ENCODE results near the gene NHSL2. TPM values are rescaled to one million over a fixed set of nuclear protein-coding genes. Genes with fewer than 3 reads are reported as not detected.

The NHSL2 gene
- total RNA-seq, 2 experiments from 2014 or later: 0.50 to 0.70 TPM

- Mint-ChIP-seq H3K36me3 (ENCODE audit: low read depth) (no peaks in the 10 kb centered on the region), H3K27ac (no peak overlapping the region), H3K27me3 (ENCODE audit: low read depth) (peaks cover 50% of the 10 kb centered on the region), H3K4me3 (no peak overlapping the region), H3K9me3 (ENCODE audit: insufficient read depth) (no peaks in the 10 kb centered on the region), H3K4me1 (ENCODE audit: low read depth) (peaks cover 4% of the 10 kb centered on the region)
- no peak for DNase-seq
- ATAC-seq: no peak
- ChIA-PET POLR2A (no interaction called here), CTCF (interaction anchor here (9.4 kb wide), 1 partner anchor 112 kb away, joined by 118 read pairs; no protein-coding TSS in a partner anchor)
Observed at GRCh38 chrX:72132456-72132855, 221.8 kb downstream of the NHSL2 start.

DNA sequence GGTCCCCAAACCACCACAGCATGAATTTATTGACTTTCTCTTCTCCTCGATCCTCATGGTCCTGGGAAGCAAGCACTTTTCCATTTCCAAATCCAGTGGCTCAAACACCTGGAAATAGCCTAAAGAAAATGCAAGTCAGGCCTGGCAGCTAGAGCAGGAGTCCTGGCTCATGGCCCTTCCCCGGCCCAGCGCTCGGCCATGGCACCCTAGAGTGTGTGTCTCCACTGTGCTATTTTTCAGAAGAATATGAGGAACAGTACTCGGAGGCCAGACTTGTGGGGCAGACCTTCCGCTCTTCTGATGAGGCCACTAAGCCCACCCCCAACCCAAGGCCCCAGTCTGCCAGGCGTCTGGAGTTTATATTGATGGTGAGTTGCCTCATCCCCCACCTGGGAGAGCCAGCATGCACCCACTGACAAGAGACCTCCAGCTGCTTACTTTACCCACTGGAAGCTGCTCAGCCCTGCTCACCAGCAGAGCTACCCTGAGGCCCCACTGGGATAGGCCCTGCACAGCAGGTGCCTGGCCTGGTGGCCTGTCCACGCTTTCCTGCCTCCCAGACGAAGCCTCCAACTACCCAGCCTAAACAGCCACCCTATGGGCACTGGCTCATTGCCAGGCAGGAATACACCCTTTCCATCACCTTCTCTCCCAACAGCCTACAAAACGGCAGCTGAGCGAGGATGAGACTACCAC is 223.4 kb downstream of the NHSL2 start:
- POLR2A ChIA-PET: no interaction called here

DNA sequence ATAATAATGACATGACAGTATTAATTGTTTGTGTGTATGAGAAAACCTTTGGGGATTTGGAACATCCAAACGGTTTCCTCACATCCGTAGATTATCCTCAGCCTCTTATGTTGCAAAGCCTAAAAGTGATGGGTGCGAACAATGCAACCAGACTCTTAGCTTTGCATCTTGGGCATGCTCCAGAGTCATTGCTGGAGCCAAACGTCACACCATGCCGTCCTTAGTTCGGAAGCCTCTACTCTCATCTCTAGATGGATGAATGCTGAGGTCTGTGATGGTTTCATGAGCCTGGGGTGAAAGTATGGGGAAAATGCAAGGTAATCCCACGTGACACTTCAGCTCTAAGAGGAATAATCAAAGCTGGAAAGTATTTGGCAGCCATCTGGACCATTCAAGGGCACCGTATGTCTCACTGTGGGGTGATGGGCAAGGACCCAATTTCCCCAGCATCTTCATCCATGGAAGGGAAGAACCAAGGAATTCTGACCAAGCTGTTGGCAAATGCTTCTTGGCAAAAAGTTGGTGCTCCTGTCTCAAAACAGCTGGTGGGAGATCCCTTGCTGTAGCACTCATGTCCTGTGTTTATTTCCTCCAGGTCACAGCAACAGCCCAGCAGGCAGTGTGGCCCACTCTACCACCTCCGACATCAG is 227.3 kb downstream of the NHSL2 start:
- CTCF ChIA-PET: no interaction called here

More for the DNA sequence above, 223.4 kb downstream of the NHSL2 start:
- CTCF ChIA-PET: no interaction called here
- peaks cover 40% of the 10 kb centered on the region for H3K27me3 Mint-ChIP-seq (ENCODE audit: low read depth)
- H3K27ac Mint-ChIP-seq: no peak overlapping the region
- no peak overlapping the region for H3K4me3 Mint-ChIP-seq
- ATAC-seq (no peak), DNase-seq (no peak)
- no peaks in the 10 kb centered on the region for H3K36me3 Mint-ChIP-seq (ENCODE audit: low read depth)
- H3K9me3 Mint-ChIP-seq (ENCODE audit: insufficient read depth): no peaks in the 10 kb centered on the region
- H3K4me1 Mint-ChIP-seq (ENCODE audit: low read depth): peaks cover 2% of the 10 kb centered on the region

DNA sequence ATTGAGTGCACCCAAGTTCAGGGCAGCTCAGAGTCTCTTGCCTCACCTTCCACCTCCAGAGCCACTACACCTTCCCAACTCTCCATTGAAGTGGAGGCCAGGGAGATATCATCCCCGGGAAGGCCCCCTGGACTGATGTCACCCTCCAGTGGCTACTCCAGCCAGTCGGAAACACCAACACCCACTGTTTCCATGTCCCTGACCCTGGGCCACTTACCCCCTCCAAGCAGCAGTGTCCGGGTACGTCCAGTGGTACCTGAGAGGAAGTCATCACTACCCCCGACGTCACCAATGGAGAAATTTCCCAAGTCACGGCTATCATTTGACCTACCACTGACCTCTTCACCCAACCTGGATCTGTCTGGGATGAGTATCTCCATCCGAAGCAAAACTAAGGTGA is 228.9 kb downstream of the NHSL2 start:
- Mint-ChIP-seq H3K9me3 (ENCODE audit: insufficient read depth) (no peaks in the 10 kb centered on the region), H3K4me3 (no peak overlapping the region), H3K27ac (no peak overlapping the region), H3K36me3 (ENCODE audit: low read depth) (no peaks in the 10 kb centered on the region), H3K27me3 (ENCODE audit: low read depth) (peaks cover 12% of the 10 kb centered on the region), H3K4me1 (ENCODE audit: low read depth) (peaks cover 24% of the 10 kb centered on the region)
- POLR2A ChIA-PET: no interaction called here
- ATAC-seq (no peak), DNase-seq (no peak)
- CTCF ChIA-PET: no interaction called here

More for the DNA sequence above, 227.3 kb downstream of the NHSL2 start:
- DNase-seq (no peak), ATAC-seq (no peak)
- Mint-ChIP-seq H3K9me3 (ENCODE audit: insufficient read depth) (no peaks in the 10 kb centered on the region), H3K4me1 (ENCODE audit: low read depth) (peaks cover 11% of the 10 kb centered on the region), H3K36me3 (ENCODE audit: low read depth) (no peaks in the 10 kb centered on the region), H3K4me3 (no peak overlapping the region), H3K27ac (no peak overlapping the region), H3K27me3 (ENCODE audit: low read depth) (peaks cover 17% of the 10 kb centered on the region)
- POLR2A ChIA-PET: no interaction called here

GRCh38 chrX:72141372-72142004 is 230.8 kb downstream of the NHSL2 start:
- Mint-ChIP-seq H3K27me3 (ENCODE audit: low read depth) (peaks cover 14% of the 10 kb centered on the region), H3K36me3 (ENCODE audit: low read depth) (no peaks in the 10 kb centered on the region), H3K4me3 (no peak overlapping the region), H3K4me1 (ENCODE audit: low read depth) (peaks cover 24% of the 10 kb centered on the region), H3K9me3 (ENCODE audit: insufficient read depth) (no peaks in the 10 kb centered on the region), H3K27ac (no peak overlapping the region)
- ATAC-seq (no peak), DNase-seq (no peak)
- POLR2A ChIA-PET: no interaction called here
- CTCF ChIA-PET: no interaction called here

DNA sequence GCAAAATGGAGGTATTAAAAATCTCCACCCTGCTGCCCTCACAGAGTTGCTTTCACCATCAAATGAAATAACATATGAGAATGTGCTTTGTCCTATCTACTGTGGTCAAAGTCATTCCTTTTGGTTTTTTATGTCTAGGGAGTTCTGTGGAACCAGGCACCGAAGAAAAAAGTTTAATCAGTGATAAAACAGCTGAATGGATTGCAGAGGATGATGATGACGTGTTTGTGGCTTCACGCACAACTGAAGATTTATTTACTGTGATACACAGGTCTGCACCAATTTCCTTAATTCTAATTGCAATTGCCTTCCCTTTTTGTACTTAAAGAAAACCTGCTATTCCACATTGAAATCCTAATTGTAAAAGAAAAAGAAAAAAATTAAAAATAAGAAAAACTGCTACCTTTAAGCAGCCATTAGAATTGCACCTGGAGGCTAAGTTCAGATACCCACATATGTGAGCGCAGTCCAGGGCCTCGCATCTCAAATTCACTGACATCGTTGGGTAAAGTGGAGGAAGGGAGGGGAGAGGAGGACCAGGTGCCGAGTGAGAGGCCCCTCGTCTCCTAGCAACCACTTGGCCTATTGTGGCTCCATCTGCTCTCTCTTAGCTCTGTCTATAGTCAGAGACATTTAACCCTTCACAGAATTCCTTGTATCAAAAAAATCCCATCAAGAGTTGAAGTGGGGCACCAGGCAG is 231.6 kb downstream of the NHSL2 start:
- POLR2A ChIA-PET: no interaction called here
- peaks cover 24% of the 10 kb centered on the region for H3K4me1 Mint-ChIP-seq (ENCODE audit: low read depth)

GRCh38 chrX:72142794-72143608 is 232.4 kb downstream of the NHSL2 start:
- POLR2A ChIA-PET: no interaction called here
- CTCF ChIA-PET: interaction anchor here (1.0 kb wide), 2 partner anchors 124 to 125 kb away, joined by 3 read pairs; no protein-coding TSS in a partner anchor
- H3K36me3 Mint-ChIP-seq (ENCODE audit: low read depth): no peaks in the 10 kb centered on the region
- DNase-seq (no peak), ATAC-seq (no peak)
- H3K9me3 Mint-ChIP-seq (ENCODE audit: insufficient read depth): no peaks in the 10 kb centered on the region
- no peak overlapping the region for H3K27ac Mint-ChIP-seq
- no peak overlapping the region for H3K4me3 Mint-ChIP-seq
- peaks cover 24% of the 10 kb centered on the region for H3K4me1 Mint-ChIP-seq (ENCODE audit: low read depth)
- peaks cover 11% of the 10 kb centered on the region for H3K27me3 Mint-ChIP-seq (ENCODE audit: low read depth)

More for the DNA sequence above, 231.6 kb downstream of the NHSL2 start:
- Mint-ChIP-seq H3K36me3 (ENCODE audit: low read depth) (no peaks in the 10 kb centered on the region), H3K4me3 (no peak overlapping the region), H3K27ac (no peak overlapping the region), H3K27me3 (ENCODE audit: low read depth) (peaks cover 11% of the 10 kb centered on the region), H3K9me3 (ENCODE audit: insufficient read depth) (no peaks in the 10 kb centered on the region)
- CTCF ChIA-PET: no interaction called here
- no peak for ATAC-seq
- DNase-seq: no peak

DNA sequence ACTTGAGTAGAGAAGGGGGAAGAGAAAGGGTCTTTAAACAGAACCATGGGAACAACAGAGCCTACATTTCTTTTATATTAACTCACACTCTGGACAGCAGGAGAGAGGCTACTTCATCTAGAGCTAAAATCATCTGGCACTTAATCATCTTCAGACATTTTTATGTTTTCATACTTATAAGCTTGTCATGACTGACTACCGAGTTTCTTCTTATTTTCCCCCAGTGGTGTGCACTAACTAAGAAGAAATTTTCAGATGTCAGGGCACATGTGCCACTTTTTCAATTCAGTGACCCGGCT is 232.9 kb downstream of the NHSL2 start:
- no peak for ATAC-seq

DNA sequence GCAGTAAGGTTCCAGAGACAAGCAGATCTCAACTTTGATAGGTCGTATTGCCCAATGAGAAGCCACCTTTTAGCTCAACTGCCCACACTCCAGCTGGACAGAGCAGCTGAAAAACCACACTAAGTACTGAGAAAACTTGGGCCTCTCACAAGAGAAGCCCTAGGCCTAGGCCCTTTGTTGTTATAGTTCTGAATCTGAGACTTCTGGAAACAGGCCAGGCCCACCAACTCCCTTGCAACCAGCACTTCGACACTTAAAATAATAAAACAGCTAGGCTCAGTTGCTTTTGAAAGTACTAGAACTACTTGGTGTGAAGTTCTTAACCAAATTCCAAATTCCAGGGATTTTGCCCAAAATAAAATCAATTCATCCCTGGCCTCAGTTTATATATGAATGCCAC is 234.5 kb downstream of the NHSL2 start:
- DNase-seq: no peak
- Mint-ChIP-seq H3K4me3 (no peak overlapping the region), H3K4me1 (ENCODE audit: low read depth) (peaks cover 24% of the 10 kb centered on the region), H3K9me3 (ENCODE audit: insufficient read depth) (no peaks in the 10 kb centered on the region), H3K27me3 (ENCODE audit: low read depth) (peaks cover 11% of the 10 kb centered on the region), H3K36me3 (ENCODE audit: low read depth) (no peaks in the 10 kb centered on the region), H3K27ac (no peak overlapping the region)
- ChIA-PET POLR2A (no interaction called here), CTCF (interaction anchor here (1.2 kb wide), 1 partner anchor 19 kb away, joined by 4 read pairs; no protein-coding TSS in a partner anchor)
- ATAC-seq: no peak

More for the DNA sequence above, 232.9 kb downstream of the NHSL2 start:
- no peak overlapping the region for H3K27ac Mint-ChIP-seq
- H3K9me3 Mint-ChIP-seq (ENCODE audit: insufficient read depth): no peaks in the 10 kb centered on the region
- H3K4me1 Mint-ChIP-seq (ENCODE audit: low read depth): peaks cover 24% of the 10 kb centered on the region
- H3K4me3 Mint-ChIP-seq: no peak overlapping the region
- no peak for DNase-seq
- H3K36me3 Mint-ChIP-seq (ENCODE audit: low read depth): no peaks in the 10 kb centered on the region
- ChIA-PET CTCF (interaction anchor here (1.0 kb wide), 2 partner anchors 124 to 126 kb away, joined by 3 read pairs; no protein-coding TSS in a partner anchor), POLR2A (no interaction called here)
- peaks cover 11% of the 10 kb centered on the region for H3K27me3 Mint-ChIP-seq (ENCODE audit: low read depth)

DNA sequence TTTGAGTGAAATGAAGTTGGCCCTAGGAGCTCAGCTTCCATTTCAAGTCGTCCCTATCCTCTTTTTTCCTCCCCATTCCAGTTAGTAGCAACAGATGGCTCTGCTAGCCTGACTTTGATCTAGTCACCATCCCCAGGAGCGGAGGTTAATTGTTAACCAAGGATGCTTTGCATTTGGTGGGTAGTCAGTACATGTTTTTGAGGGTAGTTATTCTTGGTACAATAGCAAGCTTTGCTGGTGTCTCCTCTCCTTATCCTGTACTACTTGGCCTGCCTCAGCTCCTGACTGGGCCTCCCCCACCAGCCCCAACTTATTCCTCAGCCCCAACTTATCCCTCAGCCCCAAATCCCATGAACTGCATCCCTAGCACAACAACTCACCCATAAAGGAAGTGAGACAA is 235.9 kb downstream of the NHSL2 start:
- Mint-ChIP-seq H3K36me3 (ENCODE audit: low read depth) (no peaks in the 10 kb centered on the region), H3K27ac (no peak overlapping the region)
- CTCF ChIA-PET: no interaction called here

DNA sequence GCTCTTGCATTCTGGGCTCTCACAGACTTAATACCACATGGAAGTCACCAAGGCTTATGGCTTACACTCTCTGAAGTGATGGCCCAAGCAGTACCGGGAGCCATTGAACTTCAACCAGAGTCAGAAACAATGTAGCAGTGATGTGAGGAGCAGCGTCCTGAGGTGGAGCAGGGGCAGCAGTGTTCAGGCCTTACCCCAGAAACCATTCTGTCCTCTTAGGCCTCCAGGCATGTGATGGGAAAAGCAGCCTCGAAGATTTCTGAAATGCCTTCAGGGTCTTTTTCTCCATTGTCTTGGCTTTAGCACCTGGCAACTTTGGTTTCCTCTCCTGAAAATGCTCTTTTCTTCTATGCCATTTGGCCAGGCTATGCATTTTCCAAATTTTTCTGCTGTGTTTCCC is 248.1 kb downstream of the NHSL2 start:
- ChIA-PET CTCF (no interaction called here), POLR2A (no interaction called here)
- Mint-ChIP-seq H3K36me3 (ENCODE audit: low read depth) (no peaks in the 10 kb centered on the region), H3K27me3 (ENCODE audit: low read depth) (no peaks in the 10 kb centered on the region), H3K9me3 (ENCODE audit: insufficient read depth) (no peaks in the 10 kb centered on the region), H3K4me1 (ENCODE audit: low read depth) (no peaks in the 10 kb centered on the region), H3K4me3 (no peak overlapping the region), H3K27ac (no peak overlapping the region)
- no peak for DNase-seq
- ATAC-seq: no peak

More for the DNA sequence above, 235.9 kb downstream of the NHSL2 start:
- no peaks in the 10 kb centered on the region for H3K9me3 Mint-ChIP-seq (ENCODE audit: insufficient read depth)
- peaks cover 19% of the 10 kb centered on the region for H3K4me1 Mint-ChIP-seq (ENCODE audit: low read depth)
- no peak for DNase-seq
- H3K4me3 Mint-ChIP-seq: no peak overlapping the region
- ATAC-seq: no peak
- POLR2A ChIA-PET: no interaction called here
- peaks cover 10% of the 10 kb centered on the region for H3K27me3 Mint-ChIP-seq (ENCODE audit: low read depth)

Measured in activated CD8-positive, alpha-beta T cell treated with anti-CD3 and anti-CD28 coated beads, Interleukin-2, amount 10 ng/mL, durations not matched to agents 7 days and 5 days (primary cell).